Measurements from ENCODE around the gene DUSP1.

DUSP1 gene

DNA sequence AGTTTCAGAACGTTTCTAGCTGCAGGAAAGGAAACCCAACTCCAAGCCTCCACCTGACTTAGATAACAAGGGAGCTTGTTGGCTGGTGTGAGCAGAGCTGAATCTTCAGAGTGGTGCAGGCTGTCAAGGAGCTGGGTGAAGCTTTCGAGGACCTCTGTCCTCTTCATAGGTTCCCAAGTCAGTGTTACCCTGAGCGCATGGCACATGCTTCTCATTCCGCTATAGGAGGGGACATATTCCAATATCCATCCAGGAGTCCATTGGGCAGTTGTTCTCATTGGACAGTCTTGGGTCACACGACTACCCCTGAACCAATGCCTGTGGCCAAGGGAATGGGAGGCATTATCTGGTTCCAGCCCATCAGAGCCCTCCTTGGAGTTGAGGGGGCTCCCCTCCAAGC lies 50.3 kb downstream of the DUSP1 start:
- Histone ChIP-seq H3K27me3 (replicated peaks; ENCODE audit: control insufficient read depth, insufficient read depth, low read length) (no peaks in the 10 kb centered on the region), H3K36me3 (ENCODE audit: control insufficient read depth, insufficient read depth, low read length) (no peaks in the 10 kb centered on the region), H3K4me3 (replicated peaks; ENCODE audit: low read depth, low read length) (no peak overlapping the region)
- TF ChIP-seq, protein P1, sequence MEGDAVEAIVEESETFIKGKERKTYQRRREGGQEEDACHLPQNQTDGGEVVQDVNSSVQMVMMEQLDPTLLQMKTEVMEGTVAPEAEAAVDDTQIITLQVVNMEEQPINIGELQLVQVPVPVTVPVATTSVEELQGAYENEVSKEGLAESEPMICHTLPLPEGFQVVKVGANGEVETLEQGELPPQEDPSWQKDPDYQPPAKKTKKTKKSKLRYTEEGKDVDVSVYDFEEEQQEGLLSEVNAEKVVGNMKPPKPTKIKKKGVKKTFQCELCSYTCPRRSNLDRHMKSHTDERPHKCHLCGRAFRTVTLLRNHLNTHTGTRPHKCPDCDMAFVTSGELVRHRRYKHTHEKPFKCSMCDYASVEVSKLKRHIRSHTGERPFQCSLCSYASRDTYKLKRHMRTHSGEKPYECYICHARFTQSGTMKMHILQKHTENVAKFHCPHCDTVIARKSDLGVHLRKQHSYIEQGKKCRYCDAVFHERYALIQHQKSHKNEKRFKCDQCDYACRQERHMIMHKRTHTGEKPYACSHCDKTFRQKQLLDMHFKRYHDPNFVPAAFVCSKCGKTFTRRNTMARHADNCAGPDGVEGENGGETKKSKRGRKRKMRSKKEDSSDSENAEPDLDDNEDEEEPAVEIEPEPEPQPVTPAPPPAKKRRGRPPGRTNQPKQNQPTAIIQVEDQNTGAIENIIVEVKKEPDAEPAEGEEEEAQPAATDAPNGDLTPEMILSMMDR (IDR thresholded peaks at IDR 0.05; ENCODE audit: insufficient read depth, low read length, poor library complexity, severe bottlenecking): no peak
- DNase-seq (ENCODE audit: extremely low read depth, insufficient read length): no peak

DNA sequence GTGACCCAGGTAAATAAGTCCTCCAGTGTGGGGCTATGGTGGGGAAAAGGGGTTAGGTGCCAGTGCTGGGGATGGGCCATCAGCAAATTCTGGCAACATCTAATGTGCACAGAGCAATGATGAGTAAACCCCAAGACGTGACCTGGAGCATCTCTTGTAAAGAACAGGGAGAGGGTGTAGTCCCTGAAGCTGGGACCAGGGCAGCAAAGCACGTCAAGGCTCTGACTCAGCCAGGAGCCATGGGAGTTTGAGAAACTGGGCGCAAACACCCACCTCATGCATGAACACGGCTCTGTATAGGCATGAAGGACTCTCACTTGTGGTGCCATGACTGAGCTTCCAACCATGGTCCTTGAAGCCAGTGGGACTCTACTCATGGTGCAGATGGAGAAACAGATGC lies 51.8 kb downstream of the DUSP1 start:
- H3K4me3 ChIP-seq (replicated peaks; ENCODE audit: low read depth, low read length): no peak overlapping the region
- TF ChIP-seq, protein P1 (IDR thresholded peaks at IDR 0.05; ENCODE audit: insufficient read depth, low read length, poor library complexity, severe bottlenecking): no peak
- DNase-seq (ENCODE audit: extremely low read depth, insufficient read length): no peak
- H3K36me3 ChIP-seq (ENCODE audit: control insufficient read depth, insufficient read depth, low read length): no peaks in the 10 kb centered on the region
- no peaks in the 10 kb centered on the region for H3K27me3 ChIP-seq (replicated peaks; ENCODE audit: control insufficient read depth, insufficient read depth, low read length)

DNA sequence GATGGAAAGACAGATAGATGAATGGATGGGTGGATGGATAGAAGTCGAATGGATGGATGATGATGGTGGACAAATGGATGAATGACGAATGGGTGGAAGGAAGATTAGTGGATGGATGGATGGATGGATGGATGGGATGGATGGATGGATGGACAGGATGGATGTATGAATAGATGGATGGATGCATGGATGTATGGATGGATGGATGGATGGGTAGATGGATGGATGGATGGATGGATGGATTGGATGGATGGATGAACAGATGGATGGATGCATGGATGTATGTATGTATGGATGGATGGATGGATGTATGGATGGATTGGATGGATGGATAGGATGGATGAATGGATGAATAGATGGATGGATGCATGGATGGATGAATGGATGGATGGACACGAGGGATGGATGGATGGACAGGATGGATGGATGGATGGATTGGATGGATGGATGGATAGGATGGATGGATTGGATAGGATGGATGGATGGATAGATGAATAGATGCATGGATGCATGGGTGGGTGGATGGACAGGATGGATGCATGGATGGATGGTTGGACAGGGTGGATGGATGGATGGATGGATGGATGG lies 52.4 kb downstream of the DUSP1 start:
- DNase-seq (ENCODE audit: extremely low read depth, insufficient read length): no peak
- H3K27me3 ChIP-seq (replicated peaks; ENCODE audit: control insufficient read depth, insufficient read depth, low read length): no peaks in the 10 kb centered on the region
- H3K36me3 ChIP-seq (ENCODE audit: control insufficient read depth, insufficient read depth, low read length): no peaks in the 10 kb centered on the region
- TF ChIP-seq, protein P1 (IDR thresholded peaks at IDR 0.05; ENCODE audit: insufficient read depth, low read length, poor library complexity, severe bottlenecking): no peak
- no peak overlapping the region for H3K4me3 ChIP-seq (replicated peaks; ENCODE audit: low read depth, low read length)

Measured in GM06990 (cell line).